ENCODE data around the gene HCFC1.

DNA sequence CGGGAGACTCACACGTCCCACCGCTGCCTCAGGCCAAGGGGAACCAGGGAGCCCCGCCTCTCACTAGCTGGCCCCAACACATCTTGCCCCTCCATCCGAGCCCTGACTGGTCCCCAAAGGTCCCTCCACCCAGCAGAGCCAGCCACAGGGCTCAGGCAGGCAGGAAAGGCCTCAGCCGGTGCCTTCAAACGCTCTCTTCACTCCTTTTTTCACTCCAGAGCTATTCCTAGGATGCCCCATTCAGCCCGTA lies 44.0 kb downstream of the HCFC1 start:
- TF ChIP-seq, protein P1, sequence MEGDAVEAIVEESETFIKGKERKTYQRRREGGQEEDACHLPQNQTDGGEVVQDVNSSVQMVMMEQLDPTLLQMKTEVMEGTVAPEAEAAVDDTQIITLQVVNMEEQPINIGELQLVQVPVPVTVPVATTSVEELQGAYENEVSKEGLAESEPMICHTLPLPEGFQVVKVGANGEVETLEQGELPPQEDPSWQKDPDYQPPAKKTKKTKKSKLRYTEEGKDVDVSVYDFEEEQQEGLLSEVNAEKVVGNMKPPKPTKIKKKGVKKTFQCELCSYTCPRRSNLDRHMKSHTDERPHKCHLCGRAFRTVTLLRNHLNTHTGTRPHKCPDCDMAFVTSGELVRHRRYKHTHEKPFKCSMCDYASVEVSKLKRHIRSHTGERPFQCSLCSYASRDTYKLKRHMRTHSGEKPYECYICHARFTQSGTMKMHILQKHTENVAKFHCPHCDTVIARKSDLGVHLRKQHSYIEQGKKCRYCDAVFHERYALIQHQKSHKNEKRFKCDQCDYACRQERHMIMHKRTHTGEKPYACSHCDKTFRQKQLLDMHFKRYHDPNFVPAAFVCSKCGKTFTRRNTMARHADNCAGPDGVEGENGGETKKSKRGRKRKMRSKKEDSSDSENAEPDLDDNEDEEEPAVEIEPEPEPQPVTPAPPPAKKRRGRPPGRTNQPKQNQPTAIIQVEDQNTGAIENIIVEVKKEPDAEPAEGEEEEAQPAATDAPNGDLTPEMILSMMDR (IDR thresholded peaks at IDR 0.05), result no peak
- TF ChIP-seq POLR2A (IDR thresholded peaks at IDR 0.05), result no peak
